BE2C (cell line): ENCODE data around the gene PREX1.

ENCODE experiments used
- DNase-seq: peaks from one replicate; pipeline ENCODE4 v3.0.0-alpha.2; 2020
- H3K27me3 ChIP-seq: fragments of 250-450 bp; sonication (Bioruptor Pico); 2 replicates; pipeline ENCODE4 v1.5.1; 2020; ENCODE audit warnings: mild to moderate bottlenecking
- H3K36me3 ChIP-seq: fragments of 250-450 bp; sonication (Bioruptor Pico); 2 replicates; pipeline ENCODE4 v1.5.1; 2020; ENCODE audit warnings: mild to moderate bottlenecking
- H3K4me1 ChIP-seq: fragments of 250-450 bp; sonication (Bioruptor Pico); 2 replicates; pipeline ENCODE4 v1.5.1; 2020
- H3K4me3 ChIP-seq: 2 replicates; pipeline ENCODE4 v1.5.1; 2011; ENCODE audit warnings: low read depth, low read length
- H3K9me3 ChIP-seq: fragments of 250-450 bp; sonication (Bioruptor Pico); 2 replicates; pipeline ENCODE4 v1.5.1; 2020
- CTCF ChIP-seq: IDR thresholded peaks from 2 replicates; pipeline ENCODE4 v1.5.1; 2012; ENCODE audit warnings: mild to moderate bottlenecking, low read depth, low read length

The PREX1 gene

GRCh38 chr20:48620507-48621375, 207.1 kb downstream of the PREX1 start:
- DNase-seq: peak; percentile 95
- H3K4me3 ChIP-seq: peak overlapping the region; percentile 57

GRCh38 chr20:48620154-48620506, 207.7 kb downstream of the PREX1 start:
- Histone ChIP-seq H3K4me3 (peak overlapping the region; percentile 57), H3K4me1 (0 out of 2 replicates have a peak, but pooled peaks cover 3% of the 10 kb centered on the region), H3K27me3 (peaks cover 7% of the 10 kb centered on the region), H3K36me3 (no peaks in the 10 kb centered on the region), H3K9me3 (no peaks in the 10 kb centered on the region)
- no peak for TF ChIP-seq CTCF
- DNase-seq: no peak

More at GRCh38 chr20:48620507-48621375, 207.1 kb downstream of the PREX1 start:
- peak; percentile 92 for TF ChIP-seq CTCF
- H3K4me1 ChIP-seq: 0 out of 2 replicates have a peak, but pooled peaks cover 3% of the 10 kb centered on the region
- H3K27me3 ChIP-seq: peaks cover 7% of the 10 kb centered on the region
- H3K36me3 ChIP-seq: no peaks in the 10 kb centered on the region
- H3K9me3 ChIP-seq: no peaks in the 10 kb centered on the region

GRCh38 chr20:48619126-48620101, 208.4 kb downstream of the PREX1 start:
- H3K36me3 ChIP-seq: no peaks in the 10 kb centered on the region
- H3K9me3 ChIP-seq: no peaks in the 10 kb centered on the region
- peak overlapping the region; percentile 57 for H3K4me3 ChIP-seq
- peak; percentile 96 for DNase-seq
- H3K4me1 ChIP-seq: 0 out of 2 replicates have a peak, but pooled peaks cover 3% of the 10 kb centered on the region
- peaks cover 7% of the 10 kb centered on the region for H3K27me3 ChIP-seq
- no peak for TF ChIP-seq CTCF

GRCh38 chr20:48618631-48619030, 209.2 kb downstream of the PREX1 start:
- no peak for DNase-seq
- H3K4me3 ChIP-seq: no peak overlapping the region
- H3K27me3 ChIP-seq: peaks cover 7% of the 10 kb centered on the region
- no peaks in the 10 kb centered on the region for H3K9me3 ChIP-seq
- H3K36me3 ChIP-seq: no peaks in the 10 kb centered on the region
- no peak for TF ChIP-seq CTCF
- 0 out of 2 replicates have a peak, but pooled peaks cover 3% of the 10 kb centered on the region for H3K4me1 ChIP-seq

GRCh38 chr20:48618052-48618451, 209.7 kb downstream of the PREX1 start:
- Histone ChIP-seq H3K4me1 (0 out of 2 replicates have a peak, but pooled peaks cover 3% of the 10 kb centered on the region), H3K9me3 (no peaks in the 10 kb centered on the region), H3K4me3 (no peak overlapping the region), H3K27me3 (peaks cover 7% of the 10 kb centered on the region), H3K36me3 (no peaks in the 10 kb centered on the region)
- no peak for DNase-seq
- no peak for TF ChIP-seq CTCF
